ENCODE measurements around the gene EME1.

GRCh38 chr17:50328363-50329325 is 44.4 kb upstream of the EME1 start:
- TF ChIP-seq CTCF (conservative IDR thresholded peaks at IDR 0.05; ENCODE audit: low read depth, low read length) (no peak), EZH2 (IDR thresholded peaks at IDR 0.05; ENCODE audit: borderline replicate concordance, low read depth, low read length, poor library complexity, severe bottlenecking) (no peak)

Data from A673 (cell line).